Kidney (tissue), 14 donors: Measurements from ENCODE around the gene ZFAND6. TPM values are rescaled to one million over a fixed set of nuclear protein-coding genes. Genes with fewer than 3 reads are reported as not detected.

Source experiments
- DNase-seq, 5 donors: peaks; one replicate each; pipeline ENCODE4 v3.0.0-alpha.2; 2013 to 2020
- FAIRE-seq: peaks from 2 replicates; lab custom pipeline; 2012; peaks lifted over from hg19 to GRCh38; lab: Jason Lieb, UNC
- H3K27ac ChIP-seq, 2 donors: one replicate each; pipeline ENCODE4 v1.7.0; 2013; ENCODE audit warnings: low read depth in 2 of 2, low read length in 2 of 2, inconsistent platforms in 1 of 2
- H3K27me3 ChIP-seq: one replicate; pipeline ENCODE4 v1.7.1; 2013; ENCODE audit warnings: low read length, inconsistent platforms; ENCODE audit not compliant: control insufficient read depth, insufficient read depth
- H3K36me3 ChIP-seq, 3 donors: one replicate each; pipeline versions ENCODE4 v1.7.0 to v1.7.1; 2013; ENCODE audit warnings: low read length in 3 of 3, control low read depth in 1 of 3, inconsistent platforms in 1 of 3; ENCODE audit not compliant: insufficient read depth in 3 of 3, control insufficient read depth in 2 of 3
- H3K4me1 ChIP-seq, 3 donors: one replicate each; pipeline versions ENCODE4 v1.7.0 to v1.7.1; 2013; ENCODE audit warnings: low read length in 3 of 3, inconsistent platforms in 1 of 3, low read depth in 1 of 3; ENCODE audit not compliant: control insufficient read depth in 2 of 3, insufficient read depth in 2 of 3
- H3K4me3 ChIP-seq, 3 donors: one replicate each; pipeline versions ENCODE4 v1.7.0 to v1.8.1; 2013; ENCODE audit warnings: low read length in 3 of 3, control low read depth in 1 of 3, inconsistent platforms in 1 of 3
- H3K9ac ChIP-seq, 3 donors: one replicate each; pipeline versions ENCODE4 v1.7.0 to v1.7.1; 2013; ENCODE audit warnings: low read length in 3 of 3, control low read depth in 1 of 3, inconsistent platforms in 1 of 3
- H3K9me3 ChIP-seq, 3 donors: one replicate each; pipeline versions ENCODE4 v1.7.0 to v1.7.1; 2013; ENCODE audit warnings: low read length in 3 of 3, control low read depth in 1 of 3, inconsistent platforms in 1 of 3; ENCODE audit not compliant: control insufficient read depth in 2 of 3, insufficient read depth in 1 of 3
- intact Hi-C: fragments of 100-400 bp; cut with DNase I; formaldehyde crosslinking; loops from one replicate; pipeline ENCODE4 v1.11.1; 2022
- polyA plus RNA-seq: library from polyadenylated mRNA; stranded (reverse); fragments of 350-450 nt; fragmentation: Illumina TruSeq; extraction: RNeasy Lipid Tissue Mini Kit (QIAGEN cat#74804); gene quantifications from one replicate; pipeline ENCODE4 v1.2.3, GENCODE V29; 2014; ENCODE audit warnings: low read depth, low replicate concordance; ENCODE audit not compliant: insufficient read depth
- total RNA-seq: library from RNA; stranded (reverse); fragmentation: NEBNext Ultra II Directional; extraction: Animal tissue kit (Norgen Biotek cat#: 25700); gene quantifications from one replicate; pipeline ENCODE4 v1.2.1, GENCODE V29; 2021
- TF ChIP-seq, protein P1 (sequence below): IDR thresholded peaks from 3 replicates; pipeline ENCODE4 v1.5.1; 2012; ENCODE audit warnings: mild to moderate bottlenecking, moderate library complexity, borderline replicate concordance; ENCODE audit not compliant: insufficient read depth; ENCODE audit errors: extremely low read depth
- donor health status: control.
- donor health status: control.
- donor health status: control.
- donor health status: control.
- donor health status: control.
- donor health status: DM: yes; HTN: yes; CAD: no.
- donor health status: Normal renal cell carcinoma (clear cell type).

The ZFAND6 gene
- total and polyA plus RNA-seq, 2 donors from 2014 or later: 72.3 to 85.7 TPM

DNA sequence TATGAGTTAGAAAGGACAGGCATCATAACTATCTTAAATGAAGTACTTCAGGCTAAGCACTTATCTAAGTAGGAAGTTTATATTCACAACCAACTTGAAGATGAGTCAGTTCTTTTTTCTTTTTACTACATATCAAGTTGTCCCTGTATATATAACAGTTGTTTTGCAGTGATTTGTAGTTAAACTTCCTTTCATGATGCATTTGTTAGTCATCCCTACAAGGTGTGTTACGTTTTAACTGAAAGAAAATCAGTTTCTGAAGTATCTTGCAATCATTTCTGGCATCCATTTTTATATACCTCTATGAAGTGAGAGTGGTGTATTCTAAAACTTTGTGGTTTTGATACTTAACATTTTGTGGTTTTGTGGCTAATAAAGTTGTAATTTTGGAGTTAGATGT, 46.1 kb downstream of the ZFAND6 start:
- peaks cover 0 to 3% (median 0%) of the 10 kb centered on the region in 3 donors for H3K4me1 ChIP-seq
- TF ChIP-seq, protein P1, sequence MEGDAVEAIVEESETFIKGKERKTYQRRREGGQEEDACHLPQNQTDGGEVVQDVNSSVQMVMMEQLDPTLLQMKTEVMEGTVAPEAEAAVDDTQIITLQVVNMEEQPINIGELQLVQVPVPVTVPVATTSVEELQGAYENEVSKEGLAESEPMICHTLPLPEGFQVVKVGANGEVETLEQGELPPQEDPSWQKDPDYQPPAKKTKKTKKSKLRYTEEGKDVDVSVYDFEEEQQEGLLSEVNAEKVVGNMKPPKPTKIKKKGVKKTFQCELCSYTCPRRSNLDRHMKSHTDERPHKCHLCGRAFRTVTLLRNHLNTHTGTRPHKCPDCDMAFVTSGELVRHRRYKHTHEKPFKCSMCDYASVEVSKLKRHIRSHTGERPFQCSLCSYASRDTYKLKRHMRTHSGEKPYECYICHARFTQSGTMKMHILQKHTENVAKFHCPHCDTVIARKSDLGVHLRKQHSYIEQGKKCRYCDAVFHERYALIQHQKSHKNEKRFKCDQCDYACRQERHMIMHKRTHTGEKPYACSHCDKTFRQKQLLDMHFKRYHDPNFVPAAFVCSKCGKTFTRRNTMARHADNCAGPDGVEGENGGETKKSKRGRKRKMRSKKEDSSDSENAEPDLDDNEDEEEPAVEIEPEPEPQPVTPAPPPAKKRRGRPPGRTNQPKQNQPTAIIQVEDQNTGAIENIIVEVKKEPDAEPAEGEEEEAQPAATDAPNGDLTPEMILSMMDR: no peak
- H3K27ac ChIP-seq: no peak overlapping the region
- H3K4me3 ChIP-seq: no peak overlapping the region
- no peak overlapping the region for H3K9ac ChIP-seq
- H3K27me3 ChIP-seq: no peaks in the 10 kb centered on the region
- FAIRE-seq: no peak
- intact Hi-C loops: no loop called here
- DNase-seq: no peak
- H3K9me3 ChIP-seq: no peaks in the 10 kb centered on the region
- no peaks in the 10 kb centered on the region for H3K36me3 ChIP-seq

DNA sequence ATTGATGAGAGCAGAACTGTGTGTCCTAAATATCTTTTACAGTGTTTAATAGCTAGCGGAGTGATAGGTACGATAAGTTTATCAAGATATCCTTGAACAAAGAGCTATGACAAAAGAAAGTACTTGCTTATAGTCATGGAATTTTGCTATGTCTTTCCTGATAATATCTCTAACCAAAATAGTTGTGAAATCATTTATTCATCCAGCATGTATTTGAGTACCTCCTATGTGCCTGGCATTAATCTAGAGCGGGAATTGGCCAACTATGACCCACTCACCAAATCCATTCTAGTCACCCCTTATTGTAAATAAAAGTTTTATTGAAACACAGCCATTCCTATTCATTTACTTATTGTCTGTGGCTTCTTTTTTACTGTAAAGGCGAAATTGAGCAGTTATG, 46.6 kb downstream of the ZFAND6 start:
- Histone ChIP-seq H3K36me3 (no peaks in the 10 kb centered on the region), H3K27ac (no peak overlapping the region), H3K4me3 (no peak overlapping the region), H3K9ac (no peak overlapping the region), H3K9me3 (no peaks in the 10 kb centered on the region), H3K27me3 (no peaks in the 10 kb centered on the region), H3K4me1 (peaks cover 0 to 3% (median 0%) of the 10 kb centered on the region in 3 donors)
- intact Hi-C loops: no loop called here
- DNase-seq (no peak), FAIRE-seq (no peak)
- TF ChIP-seq, protein P1: no peak

DNA sequence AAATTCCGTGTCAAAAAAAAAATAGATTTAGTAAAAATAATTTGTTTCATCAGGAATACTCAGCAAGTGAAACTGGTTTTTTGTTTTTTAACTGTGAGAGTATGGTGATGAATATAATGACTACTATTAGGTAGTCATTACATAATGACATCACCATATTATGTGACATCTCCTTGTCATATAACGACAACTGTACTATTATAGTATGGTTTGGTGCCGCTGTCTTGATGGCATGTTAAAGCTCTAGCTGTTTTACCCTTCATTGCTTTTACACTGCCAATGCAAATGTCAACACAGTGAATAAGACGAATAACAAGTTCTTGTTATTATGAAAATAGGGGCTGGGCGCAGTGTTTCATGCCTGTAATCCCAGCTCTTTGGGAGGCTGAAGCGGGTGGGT, 47.7 kb downstream of the ZFAND6 start:
- DNase-seq (no peak), FAIRE-seq (no peak)
- Histone ChIP-seq H3K9ac (no peak overlapping the region), H3K27me3 (no peaks in the 10 kb centered on the region), H3K27ac (no peak overlapping the region), H3K4me1 (peaks cover 0 to 3% (median 0%) of the 10 kb centered on the region in 3 donors), H3K4me3 (no peak overlapping the region), H3K36me3 (no peaks in the 10 kb centered on the region), H3K9me3 (no peaks in the 10 kb centered on the region)
- TF ChIP-seq, protein P1: no peak
- intact Hi-C loops: no loop called here

DNA sequence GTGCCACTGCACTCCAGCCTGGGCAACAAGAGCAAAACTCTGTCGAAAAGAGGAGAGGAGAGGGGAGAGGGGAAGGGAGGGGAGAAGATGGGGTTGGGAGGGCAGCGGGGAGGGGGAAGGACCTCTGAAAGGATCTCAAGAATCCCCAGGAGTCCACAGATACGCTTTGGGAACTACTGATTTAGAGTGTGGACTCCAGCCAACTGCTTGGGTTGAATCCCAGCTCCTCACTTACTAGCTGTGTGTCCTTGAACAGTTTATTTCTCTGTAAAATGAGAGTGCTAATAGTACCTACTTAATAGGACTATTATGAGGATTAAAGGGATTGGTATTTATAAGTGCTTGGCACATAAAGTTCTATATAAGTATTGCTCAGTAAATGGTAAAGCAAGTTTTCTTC, 48.3 kb downstream of the ZFAND6 start:
- Histone ChIP-seq H3K9ac (no peak overlapping the region), H3K9me3 (no peaks in the 10 kb centered on the region), H3K27me3 (no peaks in the 10 kb centered on the region), H3K4me3 (no peak overlapping the region), H3K36me3 (no peaks in the 10 kb centered on the region), H3K4me1 (peaks cover 0 to 2% (median 0%) of the 10 kb centered on the region in 3 donors), H3K27ac (no peak overlapping the region)
- FAIRE-seq (no peak), DNase-seq (no peak)
- intact Hi-C loops: no loop called here
- TF ChIP-seq, protein P1: no peak
